IMR-90 (cell line): Measurements from ENCODE around the gene TBC1D22A. TPM values are rescaled to one million over a fixed set of nuclear protein-coding genes. Genes with fewer than 3 reads are reported as not detected.

Experiments
- ATAC-seq: fragments of 200-7000 bp; cut with Tn5 transposase; 2 replicates; pipeline ENCODE4 v1.9.1; 2020; ENCODE audit warnings: low read depth, mild to moderate bottlenecking, moderate library complexity
- BruUV-seq: library from RNA; stranded (reverse); fragments of 400-500 nt; replicated peaks from 2 replicates; lab custom pipeline; 2021; lab: Mats Ljungman, UMichigan
- CTCF ChIA-PET: fragments of 300-600 bp; formaldehyde crosslinking; extraction: SDS; loops from one replicate; lab custom pipeline; 2021; ENCODE audit warnings: antibody characterized with exemption; lab: Yijun Ruan, JAX
- POLR2A ChIA-PET: fragments of 300-600 bp; sonication (Branson Sonifier 250); formaldehyde crosslinking; loops from one replicate; lab custom pipeline; 2022; ENCODE audit warnings: antibody characterized with exemption; ENCODE audit not compliant: unreplicated experiment; lab: Charles Lee
- DNase-seq: peaks from one replicate; pipeline ENCODE4 v3.0.0; 2013
- H2AFZ ChIP-seq: replicated peaks from 2 replicates; pipeline ENCODE3; 2013; ENCODE audit warnings: low read length, mild to moderate bottlenecking; ENCODE audit not compliant: poor library complexity
- H2AK5ac ChIP-seq: 2 replicates; pipeline ENCODE4 v1.6.1; 2013; ENCODE audit warnings: low read depth, low read length, inconsistent platforms
- H2AK9ac ChIP-seq: replicated peaks from 2 replicates; pipeline ENCODE3; 2013; ENCODE audit warnings: mild to moderate bottlenecking, low read depth, low read length, moderate library complexity; ENCODE audit not compliant: poor library complexity
- H2BK120ac ChIP-seq: 2 replicates; pipeline ENCODE4 v1.6.1; 2013; ENCODE audit warnings: low read depth, low read length, inconsistent platforms
- H2BK15ac ChIP-seq: 3 replicates; pipeline ENCODE4 v1.6.1; 2013; ENCODE audit warnings: low read depth, low read length, inconsistent platforms
- H2BK20ac ChIP-seq: 2 replicates; pipeline ENCODE4 v1.6.1; 2013; ENCODE audit warnings: low read depth, mild to moderate bottlenecking, inconsistent platforms, low read length, moderate library complexity
- H2BK5ac ChIP-seq: 2 replicates; pipeline ENCODE4 v1.6.1; 2013; ENCODE audit warnings: mild to moderate bottlenecking, low read depth, low read length, inconsistent platforms; ENCODE audit not compliant: poor library complexity, severe bottlenecking
- H3K14ac ChIP-seq: replicated peaks from 2 replicates; pipeline ENCODE4 v1.6.1; 2013; ENCODE audit warnings: low read depth, low read length, inconsistent platforms
- H3K18ac ChIP-seq: 2 replicates; pipeline ENCODE4 v1.6.1; 2013; ENCODE audit warnings: low read depth, low read length, control low read depth
- H3K23ac ChIP-seq: 2 replicates; pipeline ENCODE4 v1.6.1; 2013; ENCODE audit warnings: low read depth, low read length, inconsistent platforms
- H3K27ac ChIP-seq: 2 replicates; pipeline ENCODE4 v1.5.1; 2013; ENCODE audit warnings: mild to moderate bottlenecking, control low read depth, low read length; ENCODE audit not compliant: insufficient read depth
- H3K27me3 ChIP-seq: 2 replicates; pipeline ENCODE4 v1.6.1; 2013; ENCODE audit warnings: low read length; ENCODE audit not compliant: control insufficient read depth, insufficient read depth
- H3K36me3 ChIP-seq: 2 replicates; pipeline ENCODE4 v1.6.1; 2013; ENCODE audit warnings: low read length, mixed read lengths; ENCODE audit not compliant: control insufficient read depth, insufficient read depth
- H3K4ac ChIP-seq: 2 replicates; pipeline ENCODE4 v1.6.1; 2013; ENCODE audit warnings: low read depth, low read length, inconsistent platforms
- H3K4me1 ChIP-seq: 2 replicates; pipeline ENCODE4 v1.6.1; 2013; ENCODE audit warnings: low read length, mixed read lengths; ENCODE audit not compliant: control insufficient read depth, insufficient read depth
- H3K4me2 ChIP-seq: 2 replicates; pipeline ENCODE4 v1.6.1; 2013; ENCODE audit warnings: low read depth, mild to moderate bottlenecking, control low read depth, low read length, moderate library complexity
- H3K4me3 ChIP-seq: 2 replicates; pipeline ENCODE4 v1.5.1; 2013; ENCODE audit warnings: low read depth, mild to moderate bottlenecking, control low read depth, low read length, moderate library complexity; ENCODE audit not compliant: insufficient read depth
- H3K56ac ChIP-seq: 2 replicates; pipeline ENCODE4 v1.6.1; 2013; ENCODE audit warnings: low read length, inconsistent platforms; ENCODE audit not compliant: insufficient read depth; ENCODE audit errors: extremely low read depth
- H3K79me1 ChIP-seq, 2 experiments: 2 replicates each; pipeline ENCODE4 v1.6.1; 2013; ENCODE audit warnings: low read length in 2 of 2, inconsistent platforms in 1 of 2, low read depth in 1 of 2
- H3K9ac ChIP-seq: 2 replicates; pipeline ENCODE4 v1.6.1; 2013; ENCODE audit warnings: low read depth, low read length, control low read depth
- H3K9me1 ChIP-seq: 2 replicates; pipeline ENCODE4 v1.6.1; 2013; ENCODE audit warnings: low read length, inconsistent platforms; ENCODE audit not compliant: insufficient read depth
- H3K9me3 ChIP-seq: 2 replicates; pipeline ENCODE4 v1.6.1; 2013; ENCODE audit warnings: low read length; ENCODE audit not compliant: control insufficient read depth, insufficient read depth
- H4K20me1 ChIP-seq: 2 replicates; pipeline ENCODE4 v1.6.1; 2013; ENCODE audit warnings: low read length, inconsistent platforms; ENCODE audit not compliant: insufficient read depth
- H4K5ac ChIP-seq: 2 replicates; pipeline ENCODE4 v1.6.1; 2013; ENCODE audit warnings: mild to moderate bottlenecking, low read depth, low read length, control low read depth
- H4K8ac ChIP-seq, 2 experiments: 2 replicates each; pipeline ENCODE4 v1.6.1; 2013; ENCODE audit warnings: low read depth in 2 of 2, low read length in 2 of 2, control low read depth in 1 of 2, inconsistent platforms in 1 of 2
- H4K91ac ChIP-seq: 2 replicates; pipeline ENCODE4 v1.6.1; 2013; ENCODE audit warnings: low read depth, low read length, inconsistent platforms; ENCODE audit not compliant: insufficient read depth
- CEBPB ChIP-seq: IDR thresholded peaks from 2 replicates; pipeline ENCODE4 v1.6.1; 2012; ENCODE audit warnings: low read depth, low read length, improper control_type of control experiment
- CTCF ChIP-seq: conservative IDR thresholded peaks from 2 replicates; pipeline ENCODE4 v1.5.1; 2012; ENCODE audit warnings: mild to moderate bottlenecking, low read depth, low read length, improper control_type of control experiment
- ELK1 ChIP-seq: fragments of 150-350 bp; IDR thresholded peaks from 2 replicates; pipeline ENCODE4 v1.6.1; 2016; ENCODE audit warnings: low read depth, mild to moderate bottlenecking, low read length, moderate library complexity, borderline replicate concordance
- MAFK ChIP-seq: IDR thresholded peaks from 2 replicates; pipeline ENCODE4 v1.6.1; 2012; ENCODE audit warnings: low read depth, low read length, improper control_type of control experiment
- MXI1 ChIP-seq: IDR thresholded peaks from 2 replicates; pipeline ENCODE4 v1.6.1; 2012; ENCODE audit warnings: low read depth, mild to moderate bottlenecking, low read length, moderate library complexity, borderline replicate concordance
- NFE2L2 ChIP-seq: fragments of 150-350 bp; IDR thresholded peaks from 2 replicates; pipeline ENCODE4 v1.6.1; 2016; ENCODE audit warnings: low read depth, mild to moderate bottlenecking, low read length
- POLR2A ChIP-seq: IDR thresholded peaks from 2 replicates; pipeline ENCODE4 v1.6.1; 2012; ENCODE audit warnings: mild to moderate bottlenecking, low read depth, low read length
- WGBS, 2 experiments: methylation state at CpG; one replicate each; pipeline versions ENCODE4 v1.1.5 to v1.1.7; 2013; ENCODE audit warnings: missing lambda C conversion rate in 2 of 2; ENCODE audit not compliant: insufficient read length in 1 of 2; ENCODE audit errors: extremely low coverage in 2 of 2; 5-methylcytosine and 5-hydroxymethylcytosine counted together
- dilution Hi-C: fragments of 300-500 bp; cut with HindIII; formaldehyde crosslinking; loops from one replicate; pipeline ENCODE4 v1.14.3; 2018; ENCODE audit warnings: low sequenced_read_pairs; ENCODE audit not compliant: unreplicated experiment
- in situ Hi-C: fragments of 300-500 bp; cut with MboI; formaldehyde crosslinking; loops from 3 replicates; pipeline ENCODE4 v1.14.3; 2019; ENCODE audit warnings: low sequenced_read_pairs, inconsistent platforms, mixed read lengths
- intact Hi-C: fragments of 100-400 bp; cut with micrococcal nuclease; formaldehyde crosslinking; loops from 2 replicates; pipeline ENCODE4 v1.10.0; 2022
- polyA plus RNA-seq, 3 experiments: library from polyadenylated mRNA; depleted of rRNA; stranded (reverse); fragments of >200 nt; gene quantifications; 2 replicates each; pipeline ENCODE4 v1.2.3, GENCODE V29; 2012; ENCODE audit warnings: low replicate concordance in 1 of 3
- total RNA-seq: library from RNA; depleted of rRNA; stranded (reverse); fragments of >200 nt; gene quantifications from 2 replicates; pipeline ENCODE4 v1.2.3, GENCODE V29; 2012

TBC1D22A gene
- total and polyA plus RNA-seq, 2 of the 4 experiments (the other 2 are of a cell fraction): 9.0 to 16.7 TPM

- in situ Hi-C loops (no loop called here), dilution Hi-C loops (no loop called here), intact Hi-C loops (no loop called here)
- no peak overlapping the region for H2BK120ac ChIP-seq
- no peak overlapping the region for H3K27ac ChIP-seq
- H2BK15ac ChIP-seq: no peak overlapping the region
- BruUV-seq: no TSS peak
- H2AK9ac ChIP-seq: no peak overlapping the region
- H3K9me1 ChIP-seq: peaks cover 3% of the 10 kb centered on the region; the same call in 1 of the 2 replicates
- no peak overlapping the region for H3K18ac ChIP-seq
- H3K9ac ChIP-seq: no peak overlapping the region
- no peak overlapping the region for H4K5ac ChIP-seq
- DNase-seq (no peak), ATAC-seq (no peak)
- peaks cover 7% of the 10 kb centered on the region; the same call in 1 of the 2 replicates for H4K20me1 ChIP-seq
- H3K79me1 ChIP-seq: peaks cover 18 to 20% of the 10 kb centered on the region in 2 experiments; a peak in 3 of 4 replicates
- H3K27me3 ChIP-seq: no peaks in the 10 kb centered on the region
- H3K4me2 ChIP-seq: no peak overlapping the region
- no peaks in the 10 kb centered on the region for H3K9me3 ChIP-seq
- no peak overlapping the region for H3K14ac ChIP-seq
- H2AFZ ChIP-seq: no peak overlapping the region
- no peak overlapping the region for H3K23ac ChIP-seq
- H3K56ac ChIP-seq: no peak overlapping the region
- H4K8ac ChIP-seq: no peak overlapping the region
- H3K4me3 ChIP-seq: no peak overlapping the region
- no peak overlapping the region for H2BK20ac ChIP-seq
- WGBS, 2 experiments: 87% methylated on average over 7 of the region's 19 CpGs; no CpG with 5 or more reads in 1 of the 2 experiments
- TF ChIP-seq CTCF (no peak), CEBPB (no peak), NFE2L2 (no peak), MAFK (no peak), MXI1 (no peak), POLR2A (no peak), ELK1 (no peak)
- H3K36me3 ChIP-seq: no peaks in the 10 kb centered on the region
- no peak overlapping the region for H2AK5ac ChIP-seq
- H4K91ac ChIP-seq: no peak overlapping the region
- no peak overlapping the region for H2BK5ac ChIP-seq
- no peaks in the 10 kb centered on the region for H3K4me1 ChIP-seq
- ChIA-PET CTCF (no interaction called here), POLR2A (no interaction called here)
- H3K4ac ChIP-seq: no peak overlapping the region
These were observed 194.2 kb downstream of the TBC1D22A start for GRCh38 chr22:46956498-46957215.
